ENCODE measurements around the gene MICU1.
"Not testable (repeated sequence)": the region's sequence is repeated elsewhere in the genome, so short reads cannot be mapped to it uniquely, and the experiment has no call there.

MICU1 gene

GRCh38 chr10:72550239-72550638 lies 75.6 kb downstream of the MICU1 start:
- no peaks in the 10 kb centered on the region for H3K9me3 ChIP-seq (ENCODE audit: control insufficient read depth, low read depth, low read length)
- H3K4me3 ChIP-seq (ENCODE audit: low read length), result no peak overlapping the region
- no peak overlapping the region for H3K27ac ChIP-seq (ENCODE audit: low read length)
- H3K36me3 ChIP-seq (ENCODE audit: control insufficient read depth, low read depth, low read length), result peaks cover 16% of the 10 kb centered on the region
- no peaks in the 10 kb centered on the region for H3K27me3 ChIP-seq (ENCODE audit: control insufficient read depth, insufficient read depth, low read length)
- no peak overlapping the region for H3K9ac ChIP-seq (ENCODE audit: low read length)
- peaks cover 10% of the 10 kb centered on the region for H3K4me1 ChIP-seq (ENCODE audit: control insufficient read depth, low read depth, low read length)

- no peaks in the 10 kb centered on the region for H3K27me3 ChIP-seq (ENCODE audit: control insufficient read depth, insufficient read depth, low read length)
- H3K36me3 ChIP-seq (ENCODE audit: control insufficient read depth, low read depth, low read length), result peaks cover 10% of the 10 kb centered on the region
- peaks cover 11% of the 10 kb centered on the region for H3K9me3 ChIP-seq (ENCODE audit: control insufficient read depth, low read depth, low read length)
- H3K9ac ChIP-seq (ENCODE audit: low read length), result no peak overlapping the region
- peak overlapping the region; percentile 15 for H3K4me3 ChIP-seq (ENCODE audit: low read length)
- no peak overlapping the region for H3K27ac ChIP-seq (ENCODE audit: low read length)
- peaks cover 13% of the 10 kb centered on the region for H3K4me1 ChIP-seq (ENCODE audit: control insufficient read depth, low read depth, low read length)
Measured at GRCh38 chr10:72545546-72545945, 80.3 kb downstream of the MICU1 start.

GRCh38 chr10:72543855-72544254 lies 82.0 kb downstream of the MICU1 start:
- not testable (repeated sequence) for H3K36me3 ChIP-seq (ENCODE audit: control insufficient read depth, low read depth, low read length); H3K27ac ChIP-seq (ENCODE audit: low read length); H3K9ac ChIP-seq (ENCODE audit: low read length); H3K27me3 ChIP-seq (ENCODE audit: control insufficient read depth, insufficient read depth, low read length); H3K4me3 ChIP-seq (ENCODE audit: low read length)
- H3K4me1 ChIP-seq (ENCODE audit: control insufficient read depth, low read depth, low read length), result peaks cover 13% of the 10 kb centered on the region
- peaks cover 11% of the 10 kb centered on the region for H3K9me3 ChIP-seq (ENCODE audit: control insufficient read depth, low read depth, low read length)

GRCh38 chr10:72542396-72542815 lies 83.5 kb downstream of the MICU1 start:
- H3K4me1 ChIP-seq (ENCODE audit: control insufficient read depth, low read depth, low read length), result peaks cover 20% of the 10 kb centered on the region
- H3K9ac ChIP-seq (ENCODE audit: low read length), result no peak overlapping the region

GRCh38 chr10:72541337-72541736 lies 84.5 kb downstream of the MICU1 start:
- Histone ChIP-seq H3K9me3 (ENCODE audit: control insufficient read depth, low read depth, low read length) (peaks cover 11% of the 10 kb centered on the region), H3K4me1 (ENCODE audit: control insufficient read depth, low read depth, low read length) (peaks cover 25% of the 10 kb centered on the region), H3K27ac (ENCODE audit: low read length) (no peak overlapping the region), H3K27me3 (ENCODE audit: control insufficient read depth, insufficient read depth, low read length) (no peaks in the 10 kb centered on the region), H3K9ac (ENCODE audit: low read length) (no peak overlapping the region), H3K36me3 (ENCODE audit: control insufficient read depth, low read depth, low read length) (no peaks in the 10 kb centered on the region), H3K4me3 (ENCODE audit: low read length) (no peak overlapping the region)

More at GRCh38 chr10:72542396-72542815, 83.5 kb downstream of the MICU1 start:
- Histone ChIP-seq H3K27ac (ENCODE audit: low read length) (no peak overlapping the region), H3K36me3 (ENCODE audit: control insufficient read depth, low read depth, low read length) (no peaks in the 10 kb centered on the region), H3K27me3 (ENCODE audit: control insufficient read depth, insufficient read depth, low read length) (no peaks in the 10 kb centered on the region), H3K9me3 (ENCODE audit: control insufficient read depth, low read depth, low read length) (peaks cover 11% of the 10 kb centered on the region), H3K4me3 (ENCODE audit: low read length) (no peak overlapping the region)

GRCh38 chr10:72540193-72540807 lies 85.6 kb downstream of the MICU1 start:
- peaks cover 11% of the 10 kb centered on the region for H3K9me3 ChIP-seq (ENCODE audit: control insufficient read depth, low read depth, low read length)
- no peaks in the 10 kb centered on the region for H3K27me3 ChIP-seq (ENCODE audit: control insufficient read depth, insufficient read depth, low read length)
- no peaks in the 10 kb centered on the region for H3K36me3 ChIP-seq (ENCODE audit: control insufficient read depth, low read depth, low read length)
- H3K9ac ChIP-seq (ENCODE audit: low read length), result no peak overlapping the region
- peaks cover 15% of the 10 kb centered on the region for H3K4me1 ChIP-seq (ENCODE audit: control insufficient read depth, low read depth, low read length)
- H3K4me3 ChIP-seq (ENCODE audit: low read length), result no peak overlapping the region
- H3K27ac ChIP-seq (ENCODE audit: low read length), result no peak overlapping the region

- peaks cover 17% of the 10 kb centered on the region for H3K4me1 ChIP-seq (ENCODE audit: control insufficient read depth, low read depth, low read length)
- no peak overlapping the region for H3K4me3 ChIP-seq (ENCODE audit: low read length)
- H3K9ac ChIP-seq (ENCODE audit: low read length), result no peak overlapping the region
- no peak overlapping the region for H3K27ac ChIP-seq (ENCODE audit: low read length)
- H3K36me3 ChIP-seq (ENCODE audit: control insufficient read depth, low read depth, low read length), result no peaks in the 10 kb centered on the region
- peaks cover 11% of the 10 kb centered on the region for H3K9me3 ChIP-seq (ENCODE audit: control insufficient read depth, low read depth, low read length)
- H3K27me3 ChIP-seq (ENCODE audit: control insufficient read depth, insufficient read depth, low read length), result no peaks in the 10 kb centered on the region
Measured at GRCh38 chr10:72539137-72539536, 86.7 kb downstream of the MICU1 start.

GRCh38 chr10:72525689-72526088 lies 100.2 kb downstream of the MICU1 start:
- H3K27me3 ChIP-seq (ENCODE audit: control insufficient read depth, insufficient read depth, low read length), result no peaks in the 10 kb centered on the region

GRCh38 chr10:72525277-72525676 lies 100.6 kb downstream of the MICU1 start:
- Histone ChIP-seq H3K9ac (ENCODE audit: low read length) (no peak overlapping the region), H3K27ac (ENCODE audit: low read length) (no peak overlapping the region), H3K4me3 (ENCODE audit: low read length) (no peak overlapping the region), H3K4me1 (ENCODE audit: control insufficient read depth, low read depth, low read length) (no peaks in the 10 kb centered on the region), H3K9me3 (ENCODE audit: control insufficient read depth, low read depth, low read length) (no peaks in the 10 kb centered on the region), H3K27me3 (ENCODE audit: control insufficient read depth, insufficient read depth, low read length) (no peaks in the 10 kb centered on the region), H3K36me3 (ENCODE audit: control insufficient read depth, low read depth, low read length) (no peaks in the 10 kb centered on the region)

More at GRCh38 chr10:72525689-72526088, 100.2 kb downstream of the MICU1 start:
- Histone ChIP-seq H3K27ac (ENCODE audit: low read length) (no peak overlapping the region), H3K9ac (ENCODE audit: low read length) (no peak overlapping the region), H3K9me3 (ENCODE audit: control insufficient read depth, low read depth, low read length) (no peaks in the 10 kb centered on the region), H3K4me1 (ENCODE audit: control insufficient read depth, low read depth, low read length) (no peaks in the 10 kb centered on the region), H3K4me3 (ENCODE audit: low read length) (no peak overlapping the region), H3K36me3 (ENCODE audit: control insufficient read depth, low read depth, low read length) (no peaks in the 10 kb centered on the region)

GRCh38 chr10:72524489-72524888 lies 101.4 kb downstream of the MICU1 start:
- Histone ChIP-seq H3K4me1 (ENCODE audit: control insufficient read depth, low read depth, low read length) (no peaks in the 10 kb centered on the region), H3K36me3 (ENCODE audit: control insufficient read depth, low read depth, low read length) (no peaks in the 10 kb centered on the region), H3K9ac (ENCODE audit: low read length) (no peak overlapping the region)

GRCh38 chr10:72523932-72524396 lies 101.9 kb downstream of the MICU1 start:
- H3K9ac ChIP-seq (ENCODE audit: low read length), result no peak overlapping the region
- H3K9me3 ChIP-seq (ENCODE audit: control insufficient read depth, low read depth, low read length), result no peaks in the 10 kb centered on the region
- no peaks in the 10 kb centered on the region for H3K27me3 ChIP-seq (ENCODE audit: control insufficient read depth, insufficient read depth, low read length)
- no peaks in the 10 kb centered on the region for H3K36me3 ChIP-seq (ENCODE audit: control insufficient read depth, low read depth, low read length)
- H3K27ac ChIP-seq (ENCODE audit: low read length), result no peak overlapping the region
- H3K4me1 ChIP-seq (ENCODE audit: control insufficient read depth, low read depth, low read length), result no peaks in the 10 kb centered on the region
- no peak overlapping the region for H3K4me3 ChIP-seq (ENCODE audit: low read length)

More at GRCh38 chr10:72524489-72524888, 101.4 kb downstream of the MICU1 start:
- no peaks in the 10 kb centered on the region for H3K27me3 ChIP-seq (ENCODE audit: control insufficient read depth, insufficient read depth, low read length)
- H3K4me3 ChIP-seq (ENCODE audit: low read length), result no peak overlapping the region
- no peaks in the 10 kb centered on the region for H3K9me3 ChIP-seq (ENCODE audit: control insufficient read depth, low read depth, low read length)
- no peak overlapping the region for H3K27ac ChIP-seq (ENCODE audit: low read length)

- Histone ChIP-seq H3K9ac (ENCODE audit: low read length) (no peak overlapping the region), H3K27ac (ENCODE audit: low read length) (no peak overlapping the region), H3K9me3 (ENCODE audit: control insufficient read depth, low read depth, low read length) (no peaks in the 10 kb centered on the region), H3K4me3 (ENCODE audit: low read length) (no peak overlapping the region), H3K27me3 (ENCODE audit: control insufficient read depth, insufficient read depth, low read length) (no peaks in the 10 kb centered on the region), H3K36me3 (ENCODE audit: control insufficient read depth, low read depth, low read length) (no peaks in the 10 kb centered on the region), H3K4me1 (ENCODE audit: control insufficient read depth, low read depth, low read length) (no peaks in the 10 kb centered on the region)
Measured at GRCh38 chr10:72523062-72523461, 102.8 kb downstream of the MICU1 start.

All from iPS-18a (cell line).